Stimulated activated CD8-positive, alpha-beta memory T cell treated with anti-CD3 and anti-CD28 coated beads, Interleukin-15, amount 100 ng/mL, for 1 hour (primary cell): ENCODE results near the gene MAPKAPK3.

Experiments used
- DNase-seq: peaks from one replicate; pipeline ENCODE4 v3.0.0-alpha.2; 2020; ENCODE audit warnings: low read depth

The MAPKAPK3 gene

DNA sequence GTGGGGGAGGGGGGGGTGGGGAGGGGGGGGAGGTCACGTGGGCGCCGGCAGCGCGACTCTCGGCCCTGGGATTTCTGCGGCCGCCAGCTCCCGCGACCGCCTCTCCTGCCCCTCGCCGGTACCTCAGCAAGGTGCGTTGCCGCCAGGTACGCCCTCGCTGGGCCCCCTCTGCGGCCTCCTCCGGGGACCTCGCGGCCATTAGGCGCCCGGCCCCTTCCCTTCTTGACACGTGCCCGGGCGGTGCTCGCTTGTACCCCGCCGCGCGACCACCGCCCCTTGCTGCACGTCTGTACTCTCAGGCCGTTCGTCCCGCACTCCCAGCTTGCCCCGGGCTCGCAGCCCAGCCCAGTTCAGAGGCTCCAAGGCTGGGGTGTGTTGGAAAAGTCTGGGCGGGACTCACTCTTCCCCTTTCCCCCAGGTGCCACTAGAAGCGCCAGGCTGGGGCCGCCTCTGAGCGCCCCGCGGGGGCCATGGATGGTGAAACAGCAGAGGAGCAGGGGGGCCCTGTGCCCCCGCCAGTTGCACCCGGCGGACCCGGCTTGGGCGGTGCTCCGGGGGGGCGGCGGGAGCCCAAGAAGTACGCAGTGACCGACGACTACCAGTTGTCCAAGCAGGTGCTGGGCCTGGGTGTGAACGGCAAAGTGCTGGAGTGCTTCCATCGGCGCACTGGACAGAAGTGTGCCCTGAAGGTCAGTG, at the start of gene MAPKAPK3:
TSS of gene MAPKAPK3 (plus strand) at position 56 of the 696 bp plus-strand sequence. CDS start at position 471, 415 bp downstream.
- no peak for DNase-seq

DNA sequence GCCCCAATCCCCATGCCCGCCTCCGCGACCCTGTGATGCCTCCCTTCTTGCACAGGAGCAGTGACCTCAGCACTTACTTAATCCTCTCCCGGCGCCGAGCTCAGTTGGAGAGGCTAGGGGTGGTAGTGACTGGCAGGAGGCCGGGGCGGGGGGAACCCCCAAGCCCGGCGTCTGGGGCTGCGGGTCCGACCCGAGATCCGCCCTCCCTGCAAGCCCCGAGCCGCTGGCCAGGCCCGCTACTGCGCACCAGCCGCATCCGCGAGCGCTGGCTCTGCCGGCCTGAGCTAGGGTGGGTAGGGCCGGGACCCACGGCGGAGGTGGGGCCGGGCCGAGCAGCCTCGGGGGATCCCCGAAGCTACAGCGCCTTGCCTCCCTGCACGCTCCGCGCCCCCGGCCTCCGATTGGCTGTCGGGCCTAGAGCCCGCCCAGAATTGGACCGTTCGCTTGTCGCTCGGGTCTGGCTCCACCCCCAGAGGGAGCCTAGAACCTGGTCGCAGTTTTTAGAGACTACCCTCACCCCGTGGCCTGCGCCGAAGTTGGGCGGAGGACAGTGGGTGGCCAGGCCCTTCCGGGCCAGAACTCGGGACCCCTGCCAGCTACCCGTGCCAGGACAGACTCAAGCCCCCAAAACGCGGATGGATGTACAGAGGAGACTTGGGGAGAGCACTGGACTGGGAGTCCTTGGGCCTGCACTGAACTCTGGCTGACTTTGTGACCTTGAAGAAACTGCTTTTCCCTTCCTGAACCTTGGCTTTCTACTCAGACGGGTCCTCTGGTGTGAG, 49.4 kb upstream of the MAPKAPK3 start, which contains the start of gene C3orf18:
TSS of gene C3orf18 (minus strand) at position 362 of the 782 bp plus-strand sequence. CDS start 2,048 bp downstream, outside the sequence.
- peak; percentile 83 for DNase-seq

DNA sequence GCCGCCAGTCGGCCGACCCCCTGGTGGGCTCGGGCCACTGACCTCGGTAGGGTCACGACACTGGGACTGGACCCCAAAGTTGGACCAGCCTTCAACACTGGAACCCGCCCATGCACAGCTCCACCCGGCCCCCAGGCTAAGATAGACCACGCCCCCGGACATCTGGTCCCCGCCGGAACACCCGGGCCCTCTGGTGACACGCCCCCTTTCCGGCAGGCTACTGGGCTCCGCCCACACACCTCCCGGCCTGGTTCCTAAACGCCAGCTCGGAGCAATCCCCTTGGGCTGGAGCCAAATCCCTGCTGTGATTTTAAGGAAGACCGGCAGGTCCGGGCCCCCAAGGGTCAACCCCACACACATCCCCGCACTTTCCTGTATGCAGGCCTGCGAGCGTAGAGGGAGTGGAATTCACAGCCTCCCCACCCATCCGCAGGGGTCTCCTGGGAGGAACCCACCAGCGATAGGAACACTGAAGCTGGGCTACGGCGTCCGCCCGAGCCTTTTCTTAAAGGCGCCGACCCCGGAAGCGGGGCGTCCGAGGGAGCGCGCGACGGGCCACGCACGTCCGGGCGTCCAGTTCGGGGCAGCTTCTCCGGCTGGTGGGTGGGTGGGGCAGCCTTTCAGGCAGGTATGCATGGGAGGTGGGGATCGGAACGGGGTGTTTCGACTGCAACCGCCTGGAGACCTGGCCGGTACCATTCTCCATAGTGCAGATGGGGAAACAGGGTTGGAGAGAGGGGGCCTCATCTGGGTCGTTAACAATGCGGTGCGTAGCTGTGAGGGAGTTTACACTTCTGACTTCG, 47.8 kb upstream of the MAPKAPK3 start, which contains the start of gene HEMK1:
TSS of gene HEMK1 (plus strand) at position 576 of the 803 bp plus-strand sequence. CDS start 1,583 bp downstream, outside the sequence.
- peak; percentile 90 for DNase-seq

DNA sequence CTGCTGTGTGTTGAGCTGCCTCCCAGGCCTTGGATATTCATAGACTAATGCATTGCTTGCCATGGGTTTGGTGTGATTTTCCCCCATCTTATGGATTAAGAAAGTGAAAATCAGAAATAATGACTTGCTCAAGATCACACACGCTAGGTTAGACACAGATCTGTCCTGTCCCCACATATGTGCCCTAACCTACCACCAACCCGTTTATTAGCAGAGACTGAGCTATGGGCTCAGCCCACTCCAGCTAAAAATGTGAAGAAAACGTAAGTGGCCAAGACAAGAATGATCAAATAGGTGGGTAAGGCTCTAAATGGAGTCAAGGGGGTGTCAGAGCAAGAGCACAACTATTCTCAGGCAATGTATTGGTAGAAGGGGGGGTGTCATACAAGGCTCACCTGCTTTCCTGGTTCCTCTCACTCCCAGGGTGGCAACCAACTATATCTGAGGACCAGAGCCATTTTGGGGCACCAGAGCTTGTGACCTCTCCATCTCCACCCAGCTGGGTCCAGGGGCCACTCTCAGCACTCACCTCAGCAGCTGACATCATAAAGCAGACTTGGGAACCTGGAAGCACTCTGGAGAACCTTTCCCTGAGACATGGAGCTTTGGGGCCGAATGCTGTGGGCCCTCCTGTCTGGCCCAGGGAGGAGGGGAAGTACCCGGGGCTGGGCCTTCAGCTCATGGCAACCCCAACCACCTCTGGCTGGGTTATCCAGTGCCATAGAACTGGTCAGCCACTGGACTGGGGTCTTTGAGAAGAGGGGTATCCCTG, 46.3 kb upstream of the MAPKAPK3 start:
- no peak for DNase-seq

DNA sequence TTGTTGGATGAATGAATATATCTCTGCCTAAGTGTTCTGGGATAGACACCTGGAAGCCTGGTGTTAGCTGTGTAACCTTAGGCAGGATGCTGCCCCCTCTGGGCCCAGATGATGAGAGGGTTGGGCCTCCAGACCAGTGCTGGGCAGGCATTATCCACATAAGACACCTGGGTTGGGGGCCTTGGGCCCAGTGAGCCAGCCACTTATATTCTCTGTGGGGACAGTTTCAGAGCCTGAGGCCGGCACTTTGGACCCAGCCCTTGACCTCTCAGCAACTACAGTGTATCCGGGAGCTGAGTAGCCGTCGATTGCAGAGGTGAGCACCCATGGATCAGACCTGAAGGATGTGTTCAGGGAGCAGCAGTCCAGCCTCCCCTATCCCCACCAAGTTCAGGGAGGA, 45.5 kb upstream of the MAPKAPK3 start:
- DNase-seq, result no peak

DNA sequence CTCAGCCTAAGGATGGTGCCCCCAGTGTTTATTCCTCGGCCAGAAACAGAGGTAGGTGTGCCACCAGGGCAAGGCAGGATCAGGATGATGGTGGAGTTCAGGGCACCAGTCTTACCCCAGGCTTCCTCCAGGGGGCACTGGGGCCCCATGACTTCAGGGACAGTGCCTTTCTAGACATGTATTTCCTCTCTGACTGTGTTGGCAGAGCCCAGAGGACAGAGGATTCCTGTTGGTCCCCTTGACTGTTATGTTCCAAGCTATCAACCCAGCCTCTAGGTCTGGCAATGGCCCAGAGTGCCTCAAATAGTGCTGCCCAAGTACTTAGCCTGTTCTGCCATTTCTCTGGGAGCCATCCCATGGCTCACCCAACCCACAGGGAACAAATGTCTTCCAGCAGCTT, 44.8 kb upstream of the MAPKAPK3 start:
- DNase-seq, result peak; percentile 62

DNA sequence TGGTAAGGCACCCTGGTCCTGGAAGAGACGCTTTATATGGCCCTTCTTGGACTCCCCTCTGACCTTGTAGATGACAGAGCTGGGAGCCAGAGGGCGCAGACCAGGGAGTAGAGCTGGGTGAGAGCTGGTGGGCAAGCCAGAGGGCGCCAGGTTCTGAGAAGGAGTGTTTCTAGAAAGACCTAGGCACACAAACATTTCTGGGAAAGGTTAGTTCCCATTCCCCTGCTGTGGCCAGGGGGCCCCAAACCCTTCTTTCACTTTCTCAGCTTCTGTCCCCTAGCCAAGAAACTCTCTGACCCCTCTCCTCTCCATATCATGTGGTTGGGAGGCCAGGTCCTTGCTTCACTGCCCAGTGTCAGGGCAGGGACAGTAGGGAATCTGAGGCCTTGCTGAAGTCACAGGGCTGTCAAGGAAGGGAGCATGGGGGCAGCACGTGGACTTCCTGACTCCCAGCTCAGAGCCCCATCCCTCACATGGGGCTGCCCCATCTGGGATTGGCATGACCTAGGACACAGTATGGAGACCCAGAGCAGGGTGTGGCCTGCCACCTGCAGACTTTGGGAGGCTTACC, 44.1 kb upstream of the MAPKAPK3 start:
- no peak for DNase-seq

DNA sequence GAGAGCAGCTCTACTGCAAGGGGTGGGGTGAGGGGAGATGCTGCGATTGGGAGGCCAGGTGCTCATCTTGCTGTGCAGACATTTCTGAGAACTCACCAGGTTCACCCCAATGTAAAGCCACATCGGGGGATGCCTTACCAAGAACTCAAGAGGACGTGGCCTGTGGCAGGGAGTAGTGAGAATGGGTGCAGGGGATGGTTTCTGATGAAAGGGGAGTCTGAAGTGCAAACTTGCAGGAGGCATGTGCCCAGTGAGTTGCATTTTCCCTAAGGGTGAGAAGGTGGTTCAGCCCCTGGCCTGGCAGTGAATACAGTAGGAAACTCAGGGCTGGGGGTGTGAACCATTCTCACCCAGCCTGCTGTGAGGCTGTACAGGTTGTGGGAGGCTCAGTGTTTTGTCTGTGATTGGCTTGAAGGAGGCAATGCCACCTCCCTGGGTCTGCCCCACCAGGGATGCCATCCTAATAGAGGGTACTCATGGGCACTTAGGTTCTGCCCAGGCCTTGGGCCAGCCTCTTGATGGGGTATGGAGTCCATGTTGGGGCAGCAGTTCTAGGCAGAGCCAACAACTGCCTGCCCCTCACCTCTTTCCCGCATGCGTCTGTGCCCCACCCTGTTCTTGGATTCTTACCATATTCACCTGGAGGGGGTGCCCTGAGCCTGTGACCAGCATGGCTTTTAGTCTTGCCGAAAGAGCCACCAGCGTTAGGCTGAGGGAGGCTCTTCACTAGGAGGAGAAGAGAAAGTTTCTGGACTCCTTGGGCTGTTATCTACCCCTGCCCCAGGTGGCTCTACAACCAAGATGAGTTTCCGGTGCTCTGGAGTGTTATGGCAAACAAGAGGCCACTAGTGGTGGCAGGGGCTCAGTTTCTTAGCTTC, 43.1 kb upstream of the MAPKAPK3 start:
- DNase-seq, result peak; percentile 44

DNA sequence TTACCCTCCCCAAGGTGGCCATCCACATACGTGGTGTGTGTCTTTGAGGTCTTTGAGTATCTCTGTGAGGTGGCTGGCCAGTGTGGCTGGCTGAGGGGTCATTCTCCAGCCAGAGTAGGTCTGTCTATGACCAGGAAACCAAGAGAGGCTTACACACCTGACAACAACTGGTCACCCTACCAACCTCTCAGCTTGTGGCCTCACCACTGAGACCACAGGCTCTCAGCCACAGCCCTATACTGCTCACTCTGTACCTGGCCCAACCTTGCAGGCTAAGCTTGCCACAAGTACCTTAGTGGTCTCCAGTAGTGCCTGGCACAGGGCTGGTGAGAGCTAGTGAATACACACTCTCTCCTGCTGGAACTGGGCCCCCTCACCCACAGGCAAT, 42.5 kb upstream of the MAPKAPK3 start:
- DNase-seq, result no peak

DNA sequence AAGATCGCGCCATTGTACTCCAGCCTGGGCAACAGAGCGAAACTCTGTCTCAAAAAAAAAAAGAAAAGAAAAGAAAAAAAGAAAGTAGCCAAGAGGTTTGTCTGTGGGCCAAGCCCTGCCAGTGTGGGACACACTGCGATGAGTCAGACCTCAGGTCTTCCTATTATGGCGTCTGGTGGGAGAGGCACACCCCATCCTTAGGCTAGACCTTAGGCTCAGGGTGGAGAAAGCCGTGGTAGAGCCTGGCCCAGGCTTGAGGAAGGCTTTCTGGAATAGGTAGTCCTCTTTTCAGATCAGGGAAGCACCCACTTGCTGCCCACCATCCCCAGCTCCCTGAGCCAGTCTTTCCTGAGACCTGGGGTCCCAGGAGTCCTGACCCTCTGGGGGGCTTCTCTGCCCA, 41.6 kb upstream of the MAPKAPK3 start:
- DNase-seq, result no peak

DNA sequence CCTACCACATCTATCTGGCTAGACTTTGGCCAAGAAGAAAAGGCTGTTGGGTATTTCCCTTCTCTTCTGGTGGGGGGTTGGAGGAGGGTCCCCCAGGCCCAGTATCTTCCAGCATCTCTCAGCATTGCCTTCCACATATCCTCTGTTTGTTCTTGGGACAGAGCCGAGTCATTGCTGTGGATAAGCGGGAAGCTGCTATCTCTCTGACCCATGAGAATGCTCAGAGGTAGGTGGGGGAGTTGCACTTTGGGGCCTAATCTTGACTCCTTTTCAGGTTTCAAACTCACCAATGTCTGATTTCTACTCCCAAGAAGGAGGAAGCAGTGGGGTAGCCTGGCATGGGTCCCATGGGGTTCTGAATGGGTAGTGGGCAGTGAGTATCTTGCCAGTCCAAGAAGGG, 39.6 kb upstream of the MAPKAPK3 start:
- DNase-seq, result no peak

DNA sequence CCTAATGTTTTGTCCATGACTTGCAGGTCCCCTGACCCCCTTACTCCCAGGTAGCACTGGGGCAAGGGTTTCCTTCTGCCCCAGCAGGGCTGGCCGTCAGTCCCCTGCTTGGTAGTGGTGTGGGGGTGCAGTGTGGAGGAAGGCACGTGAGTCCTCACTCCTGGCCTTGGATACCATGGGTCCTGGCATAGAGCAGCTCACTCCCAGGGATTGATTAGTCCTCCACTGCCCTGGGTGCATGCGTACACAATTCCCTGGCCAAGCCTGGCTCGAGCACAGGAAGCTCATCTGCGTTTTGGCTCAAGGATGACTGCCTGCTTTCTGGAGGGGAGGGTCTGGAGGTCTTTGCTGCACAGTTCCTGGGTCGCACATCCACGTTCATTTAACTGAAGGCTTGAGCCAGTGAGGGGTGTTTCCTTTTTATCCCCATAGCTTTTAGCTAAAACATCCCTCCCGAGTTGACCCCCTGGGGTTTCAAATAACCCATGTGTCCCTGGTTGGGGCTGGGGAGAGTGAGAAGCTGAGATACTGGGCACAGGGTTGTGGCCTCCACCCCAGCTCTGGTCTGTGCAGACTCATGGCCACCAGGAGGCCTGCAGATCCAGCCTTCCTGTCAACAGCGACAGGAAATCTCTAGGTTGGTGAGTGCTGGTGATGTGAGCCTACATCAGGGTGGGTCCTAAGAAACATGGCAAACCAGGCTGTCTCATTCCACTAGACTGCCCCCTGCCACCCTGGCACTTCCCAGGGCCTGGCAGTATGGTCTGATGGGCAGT, 36.1 kb upstream of the MAPKAPK3 start:
- DNase-seq, result no peak

DNA sequence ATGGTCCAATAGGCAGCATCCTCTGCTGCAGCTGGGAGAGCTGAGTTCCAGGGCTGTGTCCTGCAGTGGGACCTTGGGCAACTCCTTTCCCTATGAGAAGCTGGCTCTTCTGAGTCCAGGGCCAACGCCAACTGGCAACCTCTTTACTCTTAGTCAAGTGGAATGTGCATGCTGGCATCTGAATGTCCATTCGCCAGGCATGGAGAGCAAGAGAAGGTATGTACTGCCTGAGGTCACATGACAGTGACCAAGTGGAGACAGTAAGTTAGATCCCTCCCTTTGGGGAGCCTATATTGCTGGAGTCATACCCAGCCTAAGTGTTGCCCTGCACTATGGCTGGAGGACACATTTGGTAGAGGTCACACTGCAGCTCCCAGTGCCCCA, 35.5 kb upstream of the MAPKAPK3 start:
- DNase-seq, result no peak

DNA sequence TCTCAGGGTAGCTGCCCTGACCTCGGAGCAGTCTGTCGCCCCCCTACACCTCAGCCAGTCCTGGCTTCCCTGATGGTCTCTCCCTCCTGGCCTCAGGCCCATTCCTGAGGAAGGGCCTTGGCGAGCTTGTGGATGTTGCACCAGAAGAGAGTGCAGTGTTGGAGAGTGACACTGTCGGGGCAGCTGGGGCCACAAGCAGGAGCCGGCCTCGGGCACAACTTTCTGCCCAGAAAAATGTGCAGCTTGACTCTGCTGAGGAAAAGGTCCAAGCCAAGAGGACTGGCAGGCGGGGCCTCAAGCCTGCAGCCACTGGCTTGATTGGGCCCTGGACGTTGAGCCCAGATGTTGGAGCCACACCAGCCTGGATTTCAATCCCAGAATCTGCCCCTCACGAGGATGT, 34.9 kb upstream of the MAPKAPK3 start:
- no peak for DNase-seq

DNA sequence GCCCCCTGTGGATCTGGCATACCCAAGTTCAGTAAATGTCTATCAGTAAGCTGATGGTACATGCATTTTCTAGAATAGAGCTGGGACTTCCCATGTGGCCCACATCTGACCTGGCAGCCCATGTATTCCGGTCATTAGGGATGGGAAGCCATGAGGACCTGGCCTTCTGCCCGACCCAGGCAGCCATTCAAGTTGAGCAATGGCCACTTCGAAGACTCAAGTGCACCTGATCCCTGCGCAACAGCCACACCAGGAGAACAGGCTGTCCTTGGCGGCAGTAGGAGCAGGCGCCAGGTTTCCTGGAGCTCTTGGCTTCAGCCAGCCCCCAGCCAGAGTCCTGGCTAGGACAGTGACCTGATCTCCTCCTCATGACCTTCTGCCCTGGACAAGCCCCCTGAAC, 33.1 kb upstream of the MAPKAPK3 start:
- DNase-seq, result no peak

DNA sequence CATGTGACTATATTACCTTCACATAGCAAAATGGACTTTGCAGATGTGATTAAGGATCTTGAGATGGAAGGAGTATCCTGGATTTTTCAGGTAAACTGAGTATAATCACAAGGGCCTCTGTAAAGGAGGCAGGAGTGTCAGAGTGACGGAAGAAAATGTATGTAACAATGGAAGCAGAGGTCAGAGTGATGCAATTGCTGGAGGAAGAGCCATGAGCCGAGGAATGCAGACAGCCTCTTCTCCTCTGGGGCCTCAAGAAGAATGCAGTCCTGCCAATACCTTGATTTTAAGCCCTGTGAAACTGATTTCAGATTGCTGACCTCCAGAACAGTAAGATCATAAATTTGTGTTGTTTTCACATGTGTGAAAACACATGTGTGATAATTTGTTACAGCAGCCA, 32.6 kb upstream of the MAPKAPK3 start:
- no peak for DNase-seq

DNA sequence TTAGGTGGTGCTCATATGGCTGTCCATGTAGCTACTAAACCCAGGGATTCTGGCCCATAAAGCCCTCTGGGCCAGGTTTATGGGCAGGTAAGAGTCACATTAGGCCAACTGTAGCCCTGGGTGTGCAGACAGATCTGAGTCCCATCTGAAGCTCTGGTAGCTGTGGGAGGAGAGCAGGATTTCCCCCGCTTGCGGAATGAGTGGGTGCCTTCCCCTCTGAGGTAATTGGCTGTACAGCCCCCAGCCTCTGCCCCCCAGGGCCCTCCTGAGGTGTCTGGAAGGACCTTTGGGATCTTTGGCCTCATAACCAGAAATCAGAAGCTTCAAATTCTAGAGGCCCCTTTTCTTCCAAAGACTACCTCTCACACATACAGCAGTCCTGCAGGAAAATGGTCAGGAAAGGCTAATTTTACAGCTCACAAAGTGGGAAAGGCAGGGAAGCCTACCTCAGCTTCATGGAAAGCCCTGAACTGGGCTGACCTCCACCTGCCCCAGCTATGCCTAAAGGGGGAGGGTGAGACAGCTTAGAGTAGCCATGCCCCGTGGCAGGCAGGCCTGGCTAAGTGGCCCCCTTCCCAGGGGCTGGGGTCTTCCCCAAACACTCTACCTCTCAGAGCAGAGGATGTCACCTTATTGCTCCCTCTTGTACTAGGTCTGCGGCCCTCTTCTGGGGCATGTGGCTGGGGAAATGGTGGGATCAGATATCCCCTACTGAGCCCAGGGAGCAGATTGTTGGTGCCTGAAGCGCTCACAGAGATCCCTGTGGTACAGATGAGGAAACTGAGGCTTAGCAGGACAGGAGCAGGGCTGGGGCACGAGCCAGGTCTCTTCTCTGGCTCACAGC, 30.8 kb upstream of the MAPKAPK3 start:
- no peak for DNase-seq

DNA sequence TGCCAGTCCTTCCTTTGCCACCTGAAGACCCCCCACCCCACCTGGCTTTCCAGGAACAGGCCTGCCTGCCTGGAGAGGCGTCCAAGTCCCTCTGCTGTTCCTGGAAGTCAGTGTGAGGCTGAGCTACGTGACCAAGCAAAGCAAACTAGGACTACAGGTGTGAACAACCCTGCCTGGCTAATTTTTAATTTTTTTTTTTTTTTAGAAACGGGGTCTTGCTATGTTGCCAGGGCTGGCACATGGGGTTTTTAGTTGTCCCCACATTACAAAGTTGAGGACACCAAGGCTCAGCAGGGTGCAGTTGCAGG, 30.2 kb upstream of the MAPKAPK3 start:
- DNase-seq, result no peak

DNA sequence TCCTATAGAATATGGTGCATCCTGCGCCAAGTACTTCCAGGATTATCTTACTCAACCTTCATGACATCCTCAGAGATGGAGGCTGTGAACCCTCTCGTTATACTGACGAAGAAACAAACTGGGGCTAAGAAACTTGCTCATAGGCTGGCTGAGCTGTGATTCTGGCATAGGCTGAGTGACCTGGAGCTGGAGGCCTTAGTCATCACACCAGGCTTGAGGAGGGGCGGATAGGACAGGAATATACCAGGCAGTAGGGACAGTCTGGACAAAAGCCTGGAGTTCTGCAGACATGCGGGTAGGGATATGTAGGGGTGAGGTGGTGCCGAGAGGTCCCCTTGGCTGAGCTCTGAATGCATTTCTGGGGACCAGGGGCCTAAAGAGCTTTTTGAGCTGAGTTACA, 29.6 kb upstream of the MAPKAPK3 start:
- no peak for DNase-seq
